MM.1S (cell line): ENCODE measurements around the gene TSEN2.

Source experiments
- EZH2 ChIP-seq: fragments of 300-600 bp; sonication (generic); optimal IDR thresholded peaks from 2 replicates; pipeline ENCODE3; 2017; ENCODE audit warnings: low read depth, mild to moderate bottlenecking, antibody characterized with exemption, low read length, mixed read lengths
- TF ChIP-seq, protein P1 (sequence below): fragments of 300-600 bp; sonication (generic); IDR thresholded peaks from 2 replicates; pipeline ENCODE4 v1.5.1; 2016; ENCODE audit warnings: antibody characterized with exemption, low read length, mixed read lengths

DNA sequence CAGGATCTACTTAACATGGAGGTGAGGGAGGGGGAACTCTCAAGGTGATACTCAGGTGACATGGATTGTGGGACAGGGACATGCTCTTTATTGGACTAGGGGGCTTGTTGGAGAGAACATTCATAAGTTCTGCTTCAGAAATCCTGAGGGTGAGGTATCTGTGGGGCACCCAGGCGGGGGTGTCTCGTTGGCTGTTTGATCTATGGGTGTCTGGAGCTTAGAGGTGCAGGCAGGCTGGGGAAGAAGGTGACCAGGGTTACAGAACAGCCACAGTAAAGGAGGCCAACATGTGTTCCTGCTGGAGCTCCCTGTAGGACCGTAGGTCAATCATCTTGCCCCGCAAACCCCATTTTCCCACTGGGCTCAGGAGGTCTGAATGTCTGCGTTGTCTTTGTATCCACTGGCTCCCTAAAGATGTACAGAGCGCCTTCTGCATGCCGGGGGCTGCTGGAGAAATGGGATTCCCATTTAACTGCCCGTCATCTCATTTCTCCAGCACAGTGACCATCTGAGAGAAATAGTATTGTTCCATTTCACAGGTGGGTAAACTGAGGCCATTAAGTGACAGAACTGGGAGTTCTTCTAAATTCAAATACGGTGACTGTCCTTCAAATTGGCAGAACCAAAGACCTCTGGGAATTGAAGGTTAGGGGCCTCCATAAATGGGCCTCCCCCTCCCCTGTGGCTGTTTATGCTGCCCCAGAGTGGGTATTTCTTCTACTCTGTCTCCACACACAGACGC is 40.3 kb upstream of the TSEN2 start:
- TF ChIP-seq, protein P1, sequence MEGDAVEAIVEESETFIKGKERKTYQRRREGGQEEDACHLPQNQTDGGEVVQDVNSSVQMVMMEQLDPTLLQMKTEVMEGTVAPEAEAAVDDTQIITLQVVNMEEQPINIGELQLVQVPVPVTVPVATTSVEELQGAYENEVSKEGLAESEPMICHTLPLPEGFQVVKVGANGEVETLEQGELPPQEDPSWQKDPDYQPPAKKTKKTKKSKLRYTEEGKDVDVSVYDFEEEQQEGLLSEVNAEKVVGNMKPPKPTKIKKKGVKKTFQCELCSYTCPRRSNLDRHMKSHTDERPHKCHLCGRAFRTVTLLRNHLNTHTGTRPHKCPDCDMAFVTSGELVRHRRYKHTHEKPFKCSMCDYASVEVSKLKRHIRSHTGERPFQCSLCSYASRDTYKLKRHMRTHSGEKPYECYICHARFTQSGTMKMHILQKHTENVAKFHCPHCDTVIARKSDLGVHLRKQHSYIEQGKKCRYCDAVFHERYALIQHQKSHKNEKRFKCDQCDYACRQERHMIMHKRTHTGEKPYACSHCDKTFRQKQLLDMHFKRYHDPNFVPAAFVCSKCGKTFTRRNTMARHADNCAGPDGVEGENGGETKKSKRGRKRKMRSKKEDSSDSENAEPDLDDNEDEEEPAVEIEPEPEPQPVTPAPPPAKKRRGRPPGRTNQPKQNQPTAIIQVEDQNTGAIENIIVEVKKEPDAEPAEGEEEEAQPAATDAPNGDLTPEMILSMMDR, result no peak
- no peak for TF ChIP-seq EZH2
